ENCODE results near the gene ANKFN1. TPM values are rescaled to one million over a fixed set of nuclear protein-coding genes. Genes with fewer than 3 reads are reported as not detected.

ANKFN1 gene
- polyA plus RNA-seq, 3 donors: not detected

GRCh38 chr17:56389356-56389755, 236.1 kb downstream of the ANKFN1 start:
- H3K36me3 Mint-ChIP-seq: no peaks in the 10 kb centered on the region
- Histone ChIP-seq H2AFZ (ENCODE audit: insufficient read depth, low read depth, low read length, poor library complexity, severe bottlenecking) (no peak overlapping the region), H3K4me2 (replicated peaks; ENCODE audit: extremely low read depth, low read length, poor library complexity, severe bottlenecking) (no peak overlapping the region), H3K4me1 (ENCODE audit: control insufficient read depth in 1 of 2, insufficient read depth in 2 of 2, low read length in 2 of 2) (no peaks in the 10 kb centered on the region), H3K9ac (ENCODE audit: insufficient read depth, low read length, poor library complexity, severe bottlenecking) (no peak overlapping the region), H3K27me3 (ENCODE audit: control insufficient read depth in 2 of 2, insufficient read depth in 2 of 2, low read length in 2 of 2) (no peaks in the 10 kb centered on the region), H3K4me3 (replicated peaks in 1 of 3; ENCODE audit: low read depth in 2 of 3, low read length in 3 of 3) (no peak overlapping the region), H3K79me2 (ENCODE audit: insufficient read depth, low read length) (no peaks in the 10 kb centered on the region), H3K27ac (ENCODE audit: low read depth in 1 of 2, low read length in 2 of 2) (no peak overlapping the region), H3K9me3 (replicated peaks in 1 of 2; ENCODE audit: control insufficient read depth in 1 of 2, insufficient read depth in 1 of 2, low read length in 2 of 2) (no peaks in the 10 kb centered on the region), H3K36me3 (replicated peaks in 1 of 2; ENCODE audit: control insufficient read depth in 1 of 2, insufficient read depth in 2 of 2, low read length in 2 of 2) (no peaks in the 10 kb centered on the region), H4K20me1 (ENCODE audit: insufficient read depth, low read length) (no peaks in the 10 kb centered on the region)
- no peak for DNase-seq
- no CpG with 5 or more reads among the region's 1 CpG for WGBS (ENCODE audit: insufficient coverage)
- H3K27ac Mint-ChIP-seq: no peak overlapping the region
- TF ChIP-seq CTCF (IDR thresholded peaks at IDR 0.05): no peak
- no peaks in the 10 kb centered on the region for H3K4me1 Mint-ChIP-seq
- H3K9me3 Mint-ChIP-seq: peaks cover 0 to 10% (median 3%) of the 10 kb centered on the region in 7 donors
- H3K4me3 Mint-ChIP-seq: no peak overlapping the region
- intact Hi-C loops (cut with micrococcal nuclease): no loop called here
- peaks cover 0 to 3% (median 2%) of the 10 kb centered on the region in 3 donors for H3K27me3 Mint-ChIP-seq (ENCODE audit: low read depth in 3 of 3)

DNA sequence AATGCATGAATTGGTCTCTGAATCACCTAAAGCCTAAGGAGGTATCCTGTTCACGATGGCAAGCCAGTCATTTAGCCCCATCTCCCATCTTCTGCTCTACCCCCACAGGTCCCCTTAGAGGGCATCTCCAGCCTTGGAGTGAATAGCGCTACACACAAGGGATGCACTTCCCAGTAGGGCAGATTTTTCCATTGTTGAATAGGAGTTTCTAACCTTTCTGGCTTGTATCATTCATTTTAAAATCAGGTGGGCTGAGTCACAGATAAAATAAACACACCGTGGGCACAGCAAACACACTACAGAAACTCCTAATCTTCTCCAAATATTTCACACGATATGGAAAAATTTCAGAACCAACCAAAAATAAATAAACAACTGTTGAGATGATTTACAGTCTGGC, 239.0 kb downstream of the ANKFN1 start:
- Histone ChIP-seq H3K4me1 (ENCODE audit: control insufficient read depth in 1 of 2, insufficient read depth in 2 of 2, low read length in 2 of 2) (no peaks in the 10 kb centered on the region), H3K79me2 (ENCODE audit: insufficient read depth, low read length) (no peaks in the 10 kb centered on the region), H3K4me2 (replicated peaks; ENCODE audit: extremely low read depth, low read length, poor library complexity, severe bottlenecking) (no peak overlapping the region), H3K4me3 (replicated peaks in 1 of 3; ENCODE audit: low read depth in 2 of 3, low read length in 3 of 3) (no peak overlapping the region), H3K27me3 (ENCODE audit: control insufficient read depth in 2 of 2, insufficient read depth in 2 of 2, low read length in 2 of 2) (no peaks in the 10 kb centered on the region), H3K27ac (ENCODE audit: low read depth in 1 of 2, low read length in 2 of 2) (no peak overlapping the region), H3K9me3 (replicated peaks in 1 of 2; ENCODE audit: control insufficient read depth in 1 of 2, insufficient read depth in 1 of 2, low read length in 2 of 2) (no peaks in the 10 kb centered on the region), H4K20me1 (ENCODE audit: insufficient read depth, low read length) (no peaks in the 10 kb centered on the region), H3K9ac (ENCODE audit: insufficient read depth, low read length, poor library complexity, severe bottlenecking) (no peak overlapping the region), H2AFZ (ENCODE audit: insufficient read depth, low read depth, low read length, poor library complexity, severe bottlenecking) (no peak overlapping the region), H3K36me3 (replicated peaks in 1 of 2; ENCODE audit: control insufficient read depth in 1 of 2, insufficient read depth in 2 of 2, low read length in 2 of 2) (no peaks in the 10 kb centered on the region)
- H3K27me3 Mint-ChIP-seq (ENCODE audit: low read depth in 3 of 3): peaks cover 0 to 4% (median 2%) of the 10 kb centered on the region in 3 donors
- no peak overlapping the region for H3K4me3 Mint-ChIP-seq
- TF ChIP-seq CTCF (IDR thresholded peaks at IDR 0.05): no peak
- no peak for DNase-seq
- peaks cover 0 to 7% (median 0%) of the 10 kb centered on the region in 7 donors for H3K9me3 Mint-ChIP-seq
- intact Hi-C loops (cut with micrococcal nuclease): no loop called here
- no peaks in the 10 kb centered on the region for H3K36me3 Mint-ChIP-seq
- no peaks in the 10 kb centered on the region for H3K4me1 Mint-ChIP-seq
- H3K27ac Mint-ChIP-seq: no peak overlapping the region
- WGBS (ENCODE audit: insufficient coverage): 79% methylated on average over 2 of the region's 4 CpGs
